ENCODE data around the gene RIMKLB.
"Not testable (repeated sequence)": the region's sequence is repeated elsewhere in the genome, so short reads cannot be mapped to it uniquely, and the experiment has no call there.

RIMKLB gene

GRCh38 chr12:8819666-8819980 lies 121.8 kb downstream of the RIMKLB start:
- TF ChIP-seq EZH2phosphoT487 (conservative IDR thresholded peaks at IDR 0.05; ENCODE audit: low read length) = no peak
- TF ChIP-seq CTCF (IDR thresholded peaks at IDR 0.05; ENCODE audit: insufficient read depth, low read length, poor library complexity, severe bottlenecking) = no peak
- Histone ChIP-seq H3K79me2 (ENCODE audit: insufficient read depth, low read length) (no peaks in the 10 kb centered on the region), H3K9ac (ENCODE audit: low read length) (no peak overlapping the region), H3K27me3 (ENCODE audit: low read length) (no peaks in the 10 kb centered on the region), H3K9me3 (ENCODE audit: insufficient read depth, low read length) (no peaks in the 10 kb centered on the region), H3F3A (ENCODE audit: insufficient read depth) (no peaks in the 10 kb centered on the region), H3K9me2 (replicated peaks; ENCODE audit: insufficient read depth, low read length) (no peaks in the 10 kb centered on the region), H2AFZ (ENCODE audit: low read depth, low read length, severe bottlenecking) (no peak overlapping the region), H3K27ac (ENCODE audit: low read depth, low read length) (no peak overlapping the region), H3K4me3 (ENCODE audit: insufficient read depth, low read length, poor library complexity, severe bottlenecking) (no peak overlapping the region), H4K20me1 (ENCODE audit: low read depth, low read length) (no peaks in the 10 kb centered on the region), H3K4me2 (ENCODE audit: low read depth, low read length, poor library complexity, severe bottlenecking) (no peak overlapping the region), H3K36me3 (ENCODE audit: low read length) (no peaks in the 10 kb centered on the region)

GRCh38 chr12:8820676-8821407 lies 123.1 kb downstream of the RIMKLB start:
- not testable (repeated sequence) for H3K4me2 ChIP-seq (ENCODE audit: low read depth, low read length, poor library complexity, severe bottlenecking); H3K9me3 ChIP-seq (ENCODE audit: insufficient read depth, low read length)

GRCh38 chr12:8821591-8821990 lies 123.8 kb downstream of the RIMKLB start:
- Histone ChIP-seq H3F3A (ENCODE audit: insufficient read depth) (no peaks in the 10 kb centered on the region), H3K36me3 (ENCODE audit: low read length) (no peaks in the 10 kb centered on the region), H4K20me1 (ENCODE audit: low read depth, low read length) (no peaks in the 10 kb centered on the region), H2AFZ (ENCODE audit: low read depth, low read length, severe bottlenecking) (no peak overlapping the region), H3K9me3 (ENCODE audit: insufficient read depth, low read length) (no peaks in the 10 kb centered on the region), H3K27me3 (ENCODE audit: low read length) (no peaks in the 10 kb centered on the region), H3K79me2 (ENCODE audit: insufficient read depth, low read length) (no peaks in the 10 kb centered on the region), H3K27ac (ENCODE audit: low read depth, low read length) (no peak overlapping the region), H3K4me2 (ENCODE audit: low read depth, low read length, poor library complexity, severe bottlenecking) (no peak overlapping the region), H3K9me2 (replicated peaks; ENCODE audit: insufficient read depth, low read length) (no peaks in the 10 kb centered on the region), H3K9ac (ENCODE audit: low read length) (no peak overlapping the region), H3K4me3 (ENCODE audit: insufficient read depth, low read length, poor library complexity, severe bottlenecking) (no peak overlapping the region)
- TF ChIP-seq EZH2phosphoT487 (conservative IDR thresholded peaks at IDR 0.05; ENCODE audit: low read length) = no peak
- no peak for TF ChIP-seq CTCF (IDR thresholded peaks at IDR 0.05; ENCODE audit: insufficient read depth, low read length, poor library complexity, severe bottlenecking)

More at GRCh38 chr12:8820676-8821407, 123.1 kb downstream of the RIMKLB start:
- not testable (repeated sequence) for H3K9ac ChIP-seq (ENCODE audit: low read length); H3K27me3 ChIP-seq (ENCODE audit: low read length); H2AFZ ChIP-seq (ENCODE audit: low read depth, low read length, severe bottlenecking); H3F3A ChIP-seq (ENCODE audit: insufficient read depth); H4K20me1 ChIP-seq (ENCODE audit: low read depth, low read length); H3K27ac ChIP-seq (ENCODE audit: low read depth, low read length); H3K36me3 ChIP-seq (ENCODE audit: low read length); H3K4me3 ChIP-seq (ENCODE audit: insufficient read depth, low read length, poor library complexity, severe bottlenecking); H3K79me2 ChIP-seq (ENCODE audit: insufficient read depth, low read length); H3K9me2 ChIP-seq (replicated peaks; ENCODE audit: insufficient read depth, low read length)

GRCh38 chr12:8822298-8822697 lies 124.5 kb downstream of the RIMKLB start, which contains the start of gene A2ML1:
Gene A2ML1, plus strand, starts transcription at chr12:8822621. Its CDS starts 31 bp downstream, at chr12:8822652.
- Histone ChIP-seq H3F3A (ENCODE audit: insufficient read depth) (no peaks in the 10 kb centered on the region), H2AFZ (ENCODE audit: low read depth, low read length, severe bottlenecking) (no peak within 1 kb of the TSS), H3K79me2 (ENCODE audit: insufficient read depth, low read length) (no peaks in the 10 kb centered on the region), H4K20me1 (ENCODE audit: low read depth, low read length) (no peaks in the 10 kb centered on the region), H3K27me3 (ENCODE audit: low read length) (no peaks in the 10 kb centered on the region), H3K4me3 (ENCODE audit: insufficient read depth, low read length, poor library complexity, severe bottlenecking) (no peak within 1 kb of the TSS), H3K9ac (ENCODE audit: low read length) (no peak within 1 kb of the TSS), H3K9me2 (replicated peaks; ENCODE audit: insufficient read depth, low read length) (no peaks in the 10 kb centered on the region), H3K4me2 (ENCODE audit: low read depth, low read length, poor library complexity, severe bottlenecking) (no peak within 1 kb of the TSS), H3K9me3 (ENCODE audit: insufficient read depth, low read length) (no peaks in the 10 kb centered on the region), H3K27ac (ENCODE audit: low read depth, low read length) (no peak within 1 kb of the TSS), H3K36me3 (ENCODE audit: low read length) (no peaks in the 10 kb centered on the region)
- TF ChIP-seq EZH2phosphoT487 (conservative IDR thresholded peaks at IDR 0.05; ENCODE audit: low read length) (no peak), CTCF (IDR thresholded peaks at IDR 0.05; ENCODE audit: insufficient read depth, low read length, poor library complexity, severe bottlenecking) (no peak)

All from SU-DHL-6 (cell line).